ENCODE results near the gene BRIP1. TPM values are rescaled to one million over a fixed set of nuclear protein-coding genes. Genes with fewer than 3 reads are reported as not detected.
A peak's percentile ranks its signal among the peaks of the same experiment; 100 is the strongest.

The BRIP1 gene
- total RNA-seq, 1 donor: 22.9 TPM

- DNase-seq (ENCODE audit: low read depth): no peak
- no peak overlapping the region for H3K4me3 ChIP-seq (ENCODE audit: low read depth, low read length)
- TF ChIP-seq CTCF (IDR thresholded peaks at IDR 0.05; ENCODE audit: insufficient read depth, low read depth, low read length): no peak
Measured at GRCh38 chr17:61839300-61839786, 24.0 kb downstream of the BRIP1 start.

GRCh38 chr17:61837175-61838051 lies 25.9 kb downstream of the BRIP1 start:
- DNase-seq (ENCODE audit: low read depth): peak; percentile 82
- TF ChIP-seq CTCF (IDR thresholded peaks at IDR 0.05; ENCODE audit: insufficient read depth, low read depth, low read length): peak; percentile 87
- no peak overlapping the region for H3K4me3 ChIP-seq (ENCODE audit: low read depth, low read length)

- TF ChIP-seq CTCF (IDR thresholded peaks at IDR 0.05; ENCODE audit: insufficient read depth, low read depth, low read length): no peak
- H3K4me3 ChIP-seq (ENCODE audit: low read depth, low read length): no peak overlapping the region
- DNase-seq (ENCODE audit: low read depth): no peak
Measured at GRCh38 chr17:61836266-61837174, 26.8 kb downstream of the BRIP1 start.

DNA sequence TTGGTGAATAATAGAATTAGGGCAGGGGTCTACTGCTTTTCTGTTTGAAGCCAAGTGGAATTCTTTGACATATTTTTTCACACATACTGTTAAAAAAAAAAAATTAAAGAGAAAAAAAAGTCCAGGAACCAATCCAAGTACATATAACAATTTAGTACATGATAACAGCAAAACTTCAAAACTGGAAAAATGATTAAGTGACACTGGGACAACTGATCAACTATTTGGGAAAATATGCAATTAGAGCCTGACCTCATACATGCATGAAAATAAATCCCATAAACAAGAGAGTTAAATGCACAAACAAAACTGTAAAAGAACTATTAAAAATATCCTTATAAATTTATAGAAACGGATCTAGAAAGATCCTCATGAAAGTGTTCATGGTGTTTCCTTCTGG lies 27.7 kb downstream of the BRIP1 start:
- no peak for DNase-seq (ENCODE audit: low read depth)
- no peak overlapping the region for H3K4me3 ChIP-seq (ENCODE audit: low read depth, low read length)
- TF ChIP-seq CTCF (IDR thresholded peaks at IDR 0.05; ENCODE audit: insufficient read depth, low read depth, low read length): no peak

DNA sequence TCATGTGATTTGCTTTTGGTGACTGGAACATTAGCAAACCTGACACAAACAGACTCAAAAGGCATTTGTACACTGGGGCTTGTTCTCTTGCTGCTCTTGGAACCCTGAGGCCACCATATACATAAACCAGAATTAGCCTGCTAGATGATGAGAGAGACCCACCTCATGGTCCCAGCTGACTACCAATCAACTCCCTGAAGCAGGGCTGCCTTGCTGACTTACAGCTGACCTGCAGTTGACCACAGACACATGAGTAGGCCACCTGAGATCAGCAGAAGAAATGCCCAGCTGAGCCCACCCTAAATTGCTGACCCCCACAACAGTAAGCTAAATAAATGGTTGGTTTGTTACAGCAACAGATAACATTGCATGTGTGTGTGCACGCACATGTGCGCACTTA lies 28.7 kb downstream of the BRIP1 start:
- H3K4me3 ChIP-seq (ENCODE audit: low read depth, low read length): no peak overlapping the region
- DNase-seq (ENCODE audit: low read depth): no peak
- no peak for TF ChIP-seq CTCF (IDR thresholded peaks at IDR 0.05; ENCODE audit: insufficient read depth, low read depth, low read length)

- TF ChIP-seq CTCF (IDR thresholded peaks at IDR 0.05; ENCODE audit: insufficient read depth, low read depth, low read length): no peak
- H3K4me3 ChIP-seq (ENCODE audit: low read depth, low read length): no peak overlapping the region
- peak; percentile 70 for DNase-seq (ENCODE audit: low read depth)
Measured at GRCh38 chr17:61833536-61834193, 29.7 kb downstream of the BRIP1 start.

Data from fibroblast of villous mesenchyme (primary cell).